GM18907 (cell line): ENCODE results near the gene ZBTB2.
"Not testable (repeated sequence)": the region's sequence is repeated elsewhere in the genome, so short reads cannot be mapped to it uniquely, and the experiment has no call there.

Experiments used
- ATAC-seq: cut with Tn5 transposase; IDR thresholded peaks from one replicate; pipeline ENCODE4 v1.9.1; 2021; ENCODE audit warnings: mild to moderate bottlenecking, moderate library complexity; ENCODE audit not compliant: unreplicated experiment

ZBTB2 gene

GRCh38 chr6:151338651-151339200 is 52.6 kb downstream of the ZBTB2 start:
- ATAC-seq = no peak

GRCh38 chr6:151335930-151336329 is 55.4 kb downstream of the ZBTB2 start:
- ATAC-seq = no peak

GRCh38 chr6:151330130-151330696 is 61.1 kb downstream of the ZBTB2 start:
- ATAC-seq = no peak

- ATAC-seq = no peak
Measured at GRCh38 chr6:151327101-151327500, 64.3 kb downstream of the ZBTB2 start.

GRCh38 chr6:151326116-151326825 is 65.1 kb downstream of the ZBTB2 start:
- no peak for ATAC-seq

- ATAC-seq = no peak
Measured at GRCh38 chr6:151325075-151326050, 66.0 kb downstream of the ZBTB2 start.

GRCh38 chr6:151324488-151324825 is 66.9 kb downstream of the ZBTB2 start:
- peak; percentile 21 for ATAC-seq

GRCh38 chr6:151323791-151324487 is 67.4 kb downstream of the ZBTB2 start:
- peak; percentile 72 for ATAC-seq

- ATAC-seq = no peak
Measured at GRCh38 chr6:151322570-151322969, 68.8 kb downstream of the ZBTB2 start.

- no peak for ATAC-seq
Measured at GRCh38 chr6:151321438-151321837, 69.9 kb downstream of the ZBTB2 start.

GRCh38 chr6:151320140-151320539 is 71.2 kb downstream of the ZBTB2 start:
- ATAC-seq = no peak

- ATAC-seq = no peak
Measured at GRCh38 chr6:151317995-151318365, 73.4 kb downstream of the ZBTB2 start.

- ATAC-seq = no peak
Measured at GRCh38 chr6:151317103-151317994, 74.0 kb downstream of the ZBTB2 start.

GRCh38 chr6:151315661-151316060 is 75.7 kb downstream of the ZBTB2 start:
- ATAC-seq = not testable (repeated sequence)
